GM21825 (cell line): ENCODE data around the gene CACNG1.
"Not testable (repeated sequence)": the region's sequence is repeated elsewhere in the genome, so short reads cannot be mapped to it uniquely, and the experiment has no call there.

Source experiments
- ATAC-seq: cut with Tn5 transposase; IDR thresholded peaks from one replicate; pipeline ENCODE4 v1.9.1; 2021; ENCODE audit warnings: mild to moderate bottlenecking, moderate library complexity; ENCODE audit not compliant: unreplicated experiment

CACNG1 gene

GRCh38 chr17:67074781-67075180 lies 30.4 kb downstream of the CACNG1 start:
- no peak for ATAC-seq

- no peak for ATAC-seq
These were observed 31.9 kb downstream of the CACNG1 start for GRCh38 chr17:67076290-67076689.

- no peak for ATAC-seq
These were observed 33.9 kb downstream of the CACNG1 start for GRCh38 chr17:67078292-67078691.

- no peak for ATAC-seq
These were observed 35.1 kb downstream of the CACNG1 start for GRCh38 chr17:67079491-67079890.

- no peak for ATAC-seq
These were observed 36.5 kb downstream of the CACNG1 start for GRCh38 chr17:67080804-67081203.

- peak; percentile 65 for ATAC-seq
These were observed 37.8 kb downstream of the CACNG1 start for GRCh38 chr17:67082107-67082506.

- no peak for ATAC-seq
These were observed 41.1 kb downstream of the CACNG1 start for GRCh38 chr17:67085406-67085805.

GRCh38 chr17:67088639-67089038 lies 44.3 kb downstream of the CACNG1 start:
- ATAC-seq = no peak

- no peak for ATAC-seq
These were observed 46.0 kb downstream of the CACNG1 start for GRCh38 chr17:67090341-67090740.

- no peak for ATAC-seq
These were observed 47.9 kb downstream of the CACNG1 start for GRCh38 chr17:67092291-67092690.

GRCh38 chr17:67092710-67093109 lies 48.4 kb downstream of the CACNG1 start:
- ATAC-seq = not testable (repeated sequence)

GRCh38 chr17:67093348-67093747 lies 49.0 kb downstream of the CACNG1 start:
- ATAC-seq = no peak

- not testable (repeated sequence) for ATAC-seq
These were observed 50.9 kb downstream of the CACNG1 start for GRCh38 chr17:67095291-67095690.

- no peak for ATAC-seq
These were observed 51.4 kb downstream of the CACNG1 start for GRCh38 chr17:67095803-67096202.

GRCh38 chr17:67096609-67097008 lies 52.3 kb downstream of the CACNG1 start:
- no peak for ATAC-seq

GRCh38 chr17:67098006-67098405 lies 53.7 kb downstream of the CACNG1 start:
- ATAC-seq = no peak

GRCh38 chr17:67104641-67105040 lies 60.3 kb downstream of the CACNG1 start:
- ATAC-seq = not testable (repeated sequence)

- ATAC-seq = no peak
These were observed 60.9 kb downstream of the CACNG1 start for GRCh38 chr17:67105213-67105612.
